ENCODE measurements around the gene CRLF1. TPM values are rescaled to one million over a fixed set of nuclear protein-coding genes. Genes with fewer than 3 reads are reported as not detected.

The CRLF1 gene
- total and polyA plus RNA-seq, 2 experiments from 2014 or later = 18.1 to 19.7 TPM

GRCh38 chr19:18647807-18648206 lies 41.2 kb upstream of the CRLF1 start (continued):
- TF ChIP-seq ZNF462 (CRISPR knock-in tag; IDR thresholded peaks at IDR 0.05) = no peak
- TF ChIP-seq EZH2phosphoT487 (IDR thresholded peaks at IDR 0.05; ENCODE audit: unreplicated experiment) = no peak
- no peak for TF ChIP-seq STAT1 (IDR thresholded peaks at IDR 0.05; ENCODE audit: unreplicated experiment)

- Histone ChIP-seq H2AFZ (no peak overlapping the region), H3K79me2 (replicated peaks; ENCODE audit: insufficient read depth) (peaks cover 8% of the 10 kb centered on the region; the same call in 1 of the 2 replicates), H3K27ac (ENCODE audit: low read depth) (no peak overlapping the region), H3K27me3 (ENCODE audit: insufficient read depth) (no peaks in the 10 kb centered on the region), H3K4me3 (no peak overlapping the region), H3K4me2 (no peak overlapping the region), H3F3A (replicated peaks; ENCODE audit: low read depth) (peaks cover 3% of the 10 kb centered on the region; the same call in 1 of the 2 replicates), H3K36me3 (ENCODE audit: insufficient read depth) (no peaks in the 10 kb centered on the region), H3K4me1 (ENCODE audit: insufficient read depth) (peaks cover 20% of the 10 kb centered on the region; the same call in 1 of the 2 replicates), H3K9me2 (ENCODE audit: insufficient read depth) (no peaks in the 10 kb centered on the region; the same call in 1 of the 2 replicates), H4K20me1 (replicated peaks; ENCODE audit: insufficient read depth) (peaks cover 10% of the 10 kb centered on the region)
- no peak for DNase-seq (ENCODE audit: low spot score)
- H3K27me3 Mint-ChIP-seq (ENCODE audit: insufficient read depth, low read depth, poor library complexity) = peaks cover 21% of the 10 kb centered on the region
- ATAC-seq = no peak
- H3K4me3 Mint-ChIP-seq = no peak overlapping the region
- no peaks in the 10 kb centered on the region; the same call in 1 of the 3 replicates for H3K9me3 Mint-ChIP-seq
- H3K27ac Mint-ChIP-seq = no peak overlapping the region
- peaks cover 48% of the 10 kb centered on the region for H3K4me1 Mint-ChIP-seq
- peaks cover 4% of the 10 kb centered on the region; the same call in 2 of the 3 replicates for H3K36me3 Mint-ChIP-seq (ENCODE audit: low read depth)
- TF ChIP-seq ZNF331 (CRISPR knock-in tag; IDR thresholded peaks at IDR 0.05; ENCODE audit: low read depth) = no peak
- TF ChIP-seq CREB1 (CRISPR knock-in tag; IDR thresholded peaks at IDR 0.05; ENCODE audit: low read depth) = no peak
- TF ChIP-seq ETS1 (IDR thresholded peaks at IDR 0.05) = no peak
- TF ChIP-seq EZH2phosphoT487 (IDR thresholded peaks at IDR 0.05; ENCODE audit: unreplicated experiment) = no peak
- no peak for TF ChIP-seq ZNF462 (CRISPR knock-in tag; IDR thresholded peaks at IDR 0.05)
- TF ChIP-seq EZH2 (IDR thresholded peaks at IDR 0.05; ENCODE audit: low read depth, unreplicated experiment) = no peak
These were observed 40.8 kb upstream of the CRLF1 start for GRCh38 chr19:18647371-18647767.
